ENCODE results near the gene NDUFB2.
"Not testable (repeated sequence)": the region's sequence is repeated elsewhere in the genome, so short reads cannot be mapped to it uniquely, and the experiment has no call there.

NDUFB2 gene

DNA sequence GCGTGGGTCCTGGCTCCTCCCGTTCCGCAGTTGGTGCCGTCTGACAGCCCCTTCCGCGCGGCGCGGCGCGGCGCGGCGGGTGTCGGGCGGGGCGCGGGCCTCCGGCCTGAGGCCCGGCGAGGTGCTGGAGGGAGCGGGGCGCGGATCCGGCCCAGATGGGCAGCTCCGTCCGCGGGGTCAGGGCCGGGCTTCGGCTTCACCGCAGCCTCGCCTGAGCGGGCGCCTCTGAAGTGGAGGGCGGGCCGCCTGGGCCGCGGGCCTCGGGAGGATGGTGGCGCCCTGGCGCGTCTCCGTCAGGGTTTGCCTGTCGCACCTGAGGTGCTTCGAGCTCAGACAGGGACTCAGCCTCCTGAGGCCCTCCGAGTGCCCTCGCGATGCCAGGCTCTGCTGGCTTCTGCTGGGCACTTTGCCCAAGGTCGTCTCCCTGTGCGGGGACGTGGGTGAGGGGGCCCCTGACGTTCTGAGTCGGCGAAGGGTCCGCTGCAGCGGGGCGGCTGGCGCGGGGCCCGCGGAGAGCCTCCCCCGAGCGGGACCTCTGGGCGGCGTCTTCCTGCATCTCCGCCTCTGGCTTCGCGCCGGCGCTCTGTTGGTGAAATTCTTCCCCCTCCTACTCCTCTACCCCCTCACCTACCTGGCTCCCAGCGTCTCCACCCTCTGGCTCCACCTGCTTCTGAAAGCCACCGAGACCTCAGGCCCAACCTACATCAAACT, 23.3 kb upstream of the NDUFB2 start:
- peak; percentile 32 to 46 for DNase-seq

DNA sequence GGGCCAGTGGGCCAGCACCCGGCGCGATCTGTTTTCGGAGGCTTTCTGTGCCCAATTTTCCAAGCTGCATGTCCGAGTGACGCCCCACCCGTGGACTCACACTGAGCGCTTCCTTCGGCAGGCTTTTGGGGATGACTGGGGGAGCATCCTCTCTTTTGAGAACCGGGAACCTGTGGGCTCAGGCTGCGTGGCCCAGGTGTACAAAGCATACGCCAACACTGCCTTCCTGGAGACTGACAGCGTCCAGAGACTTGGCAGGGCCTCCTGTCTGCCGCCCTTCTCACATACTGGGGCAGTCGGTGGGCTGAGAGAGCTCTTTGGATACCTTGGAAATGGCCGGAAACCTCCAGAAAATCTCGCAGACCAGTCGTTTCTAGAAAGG, 22.7 kb upstream of the NDUFB2 start:
- no peak for DNase-seq

DNA sequence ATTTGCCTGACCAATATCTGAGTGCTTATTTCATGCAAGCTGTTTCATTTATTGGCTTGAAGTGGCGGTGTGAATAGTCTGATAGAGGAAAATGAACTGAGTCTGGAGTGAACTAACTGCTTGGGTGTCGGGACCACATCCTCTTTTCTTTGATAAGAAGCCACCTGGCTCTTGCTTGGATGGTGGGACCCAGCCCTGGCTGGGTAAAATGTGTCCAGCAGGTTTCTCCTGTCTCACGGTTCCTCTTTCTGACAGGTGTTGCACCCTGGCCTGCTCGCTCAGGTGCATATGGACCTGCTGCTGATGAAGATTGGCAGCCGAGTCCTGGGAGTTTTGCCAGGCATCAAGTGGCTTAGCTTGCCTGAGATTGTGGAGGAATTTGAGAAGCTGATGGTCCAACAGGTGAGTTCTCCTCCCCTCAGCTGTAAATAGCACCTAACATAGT, 22.1 kb upstream of the NDUFB2 start:
- DNase-seq: no peak

DNA sequence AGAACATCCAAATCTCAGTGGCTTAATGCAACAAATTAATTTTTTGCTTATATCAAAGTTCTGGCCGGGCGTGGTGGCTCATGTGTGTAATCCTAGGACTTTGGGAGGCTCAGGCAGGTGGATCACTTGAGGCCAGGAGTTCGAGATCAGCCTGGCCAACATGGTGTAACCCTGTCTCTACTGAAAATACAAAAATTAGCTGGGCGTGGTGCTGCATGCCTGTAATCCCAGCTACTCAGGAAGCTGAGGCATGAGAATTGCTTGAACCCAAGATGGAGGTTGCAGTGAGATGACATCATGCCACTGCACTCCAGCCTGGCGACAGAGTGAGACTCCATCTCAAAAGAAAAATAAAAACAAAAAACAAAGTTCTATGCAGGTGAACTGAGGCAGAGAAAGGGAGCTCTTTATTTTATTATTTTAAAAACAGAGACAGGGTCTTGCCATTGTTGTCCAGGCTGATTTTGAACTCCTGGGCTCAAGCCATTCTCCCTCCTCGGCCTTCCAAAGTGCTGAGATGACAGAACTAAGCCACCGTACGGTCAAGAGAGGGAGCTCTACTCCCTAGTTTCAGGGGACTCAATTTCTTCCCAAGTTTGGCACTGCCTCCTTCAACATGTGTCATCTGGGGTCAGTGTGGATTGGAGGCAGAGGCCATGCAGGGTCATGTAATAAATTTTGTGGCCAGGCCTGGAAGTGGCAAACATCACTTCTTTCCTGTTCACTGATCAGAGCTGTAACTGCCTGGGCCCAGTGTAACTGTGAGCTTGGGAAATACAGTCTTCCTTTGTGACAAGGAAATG, 21.4 kb upstream of the NDUFB2 start:
- no peak for DNase-seq

GRCh38 chr7:140675726-140676125, 20.8 kb upstream of the NDUFB2 start:
- DNase-seq: no peak

- no peak for DNase-seq
Measured at GRCh38 chr7:140676306-140676705, 20.2 kb upstream of the NDUFB2 start.

DNA sequence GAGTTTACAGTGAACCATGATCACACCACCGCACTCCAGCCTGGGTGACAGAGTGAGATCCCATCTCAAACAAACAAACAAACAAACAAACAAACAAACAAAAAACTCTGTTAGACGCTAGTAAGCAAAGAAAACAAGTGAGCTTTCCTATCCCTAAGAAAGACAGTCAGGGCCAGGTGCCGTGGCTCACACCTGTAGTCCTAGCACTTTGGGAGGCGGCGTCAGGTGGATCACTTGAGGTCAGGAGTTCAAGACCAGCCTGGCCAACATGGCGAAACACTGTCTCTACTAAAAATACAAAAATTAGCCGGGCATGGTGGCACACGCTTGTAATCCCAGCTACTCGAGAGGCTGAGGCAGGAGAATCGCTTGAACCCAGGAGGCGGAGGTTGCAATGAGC, 19.6 kb upstream of the NDUFB2 start:
- not testable (repeated sequence) for DNase-seq

DNA sequence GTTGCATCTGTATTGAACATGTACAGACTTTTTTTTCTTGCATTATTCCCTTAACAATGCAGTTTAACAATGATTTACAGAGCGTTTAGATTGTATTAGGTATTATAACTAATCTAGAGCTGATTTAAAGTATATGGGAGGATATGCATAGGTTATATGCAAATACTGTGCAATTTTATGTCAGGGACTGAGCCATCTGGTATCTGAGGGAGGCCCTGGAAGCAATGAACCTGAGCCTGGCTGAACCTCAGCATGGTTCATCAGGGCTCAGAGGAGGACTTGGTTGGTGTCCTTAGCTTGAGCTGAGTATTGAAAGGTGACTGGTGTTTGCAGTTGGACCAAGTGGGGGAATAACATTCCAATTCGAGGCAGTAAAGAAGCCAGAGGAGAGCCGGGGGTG, 19.0 kb upstream of the NDUFB2 start:
- DNase-seq: no peak

- DNase-seq: no peak
Measured at GRCh38 chr7:140678081-140678815, 18.3 kb upstream of the NDUFB2 start.

GRCh38 chr7:140678816-140679130, 17.7 kb upstream of the NDUFB2 start:
- no peak for DNase-seq

GRCh38 chr7:140679186-140679585, 17.3 kb upstream of the NDUFB2 start:
- no peak for DNase-seq

DNA sequence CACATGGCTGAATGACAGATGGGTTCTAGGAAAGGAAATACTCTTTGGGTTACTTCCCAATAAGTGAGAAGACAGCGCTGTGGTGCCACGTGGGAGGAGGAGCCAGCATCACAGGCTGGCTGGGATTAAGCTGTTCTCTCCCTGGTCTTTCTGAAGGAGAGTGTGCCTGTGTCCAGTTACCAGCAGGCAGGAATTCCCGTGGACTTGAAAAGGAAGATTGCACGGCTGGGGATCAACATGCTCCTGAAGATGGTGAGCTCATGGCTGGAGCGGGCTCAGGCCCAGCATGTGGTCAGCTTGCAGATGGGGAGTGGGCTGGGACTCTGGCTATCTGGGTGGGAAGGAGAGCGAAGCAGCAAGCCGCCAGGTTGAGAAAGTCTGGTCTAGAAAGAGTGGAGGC, 15.6 kb upstream of the NDUFB2 start:
- no peak for DNase-seq

DNA sequence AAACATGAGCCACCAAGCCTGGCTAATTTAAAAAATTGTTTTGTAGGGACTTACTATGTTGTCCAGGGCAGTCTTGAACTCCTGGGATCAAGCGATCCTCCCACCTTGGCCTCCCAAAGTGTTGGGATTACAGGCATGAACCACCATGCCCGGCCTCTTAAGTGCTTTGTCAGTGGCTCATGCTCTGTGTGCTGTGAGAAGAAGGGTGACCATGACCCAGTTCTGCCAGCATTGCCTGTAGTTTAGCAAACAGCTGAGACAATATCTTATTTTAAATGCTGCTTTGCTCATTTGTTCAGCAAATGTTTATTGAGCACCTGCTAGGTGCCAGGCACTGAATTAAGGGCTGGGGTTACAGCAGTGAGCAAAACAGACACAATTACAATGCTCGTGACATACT, 14.7 kb upstream of the NDUFB2 start:
- DNase-seq: no peak

GRCh38 chr7:140683657-140684056, 12.9 kb upstream of the NDUFB2 start:
- no peak for DNase-seq

GRCh38 chr7:140684066-140684950, 12.2 kb upstream of the NDUFB2 start:
- no peak for DNase-seq

GRCh38 chr7:140685407-140686087, 11.0 kb upstream of the NDUFB2 start:
- no peak for DNase-seq

DNA sequence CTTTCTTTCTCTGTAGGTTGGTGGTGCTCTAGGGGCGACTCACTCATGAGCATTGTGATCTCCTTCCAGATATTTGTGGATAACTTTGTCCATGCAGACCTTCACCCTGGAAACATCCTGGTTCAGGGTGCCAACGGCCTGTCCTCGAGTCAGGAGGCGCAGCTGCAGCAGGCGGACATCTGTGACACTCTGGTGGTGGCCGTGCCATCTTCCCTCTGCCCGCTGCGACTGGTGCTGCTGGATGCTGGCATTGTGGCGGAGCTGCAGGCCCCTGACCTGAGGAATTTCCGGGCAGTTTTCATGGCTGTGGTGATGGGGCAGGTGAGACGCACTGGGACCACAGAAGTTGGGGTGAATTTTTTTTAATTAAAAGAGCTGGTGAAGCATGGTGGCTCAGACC, 9.6 kb upstream of the NDUFB2 start:
- no peak for DNase-seq

DNA sequence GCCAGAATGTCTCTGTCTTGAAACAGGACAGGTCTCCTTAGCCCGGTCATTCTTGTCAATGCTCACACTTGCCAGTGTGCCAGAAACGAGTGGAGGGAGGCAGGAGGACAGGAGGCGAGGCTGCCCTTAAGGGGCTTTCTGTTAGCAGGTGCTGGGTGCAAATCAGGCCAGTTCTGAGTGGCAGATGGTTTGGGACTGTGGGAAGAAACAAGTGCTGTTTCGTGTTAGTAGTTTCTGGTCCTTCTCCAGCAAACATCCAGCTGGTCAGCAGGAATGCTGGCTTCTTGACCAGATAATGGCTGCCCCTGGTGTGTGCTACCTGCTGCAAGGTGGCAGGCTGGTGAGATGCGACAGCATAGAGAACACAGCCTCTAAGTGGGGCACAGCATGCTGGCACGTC, 8.2 kb upstream of the NDUFB2 start:
- DNase-seq: no peak

- no peak for DNase-seq
Measured at GRCh38 chr7:140689199-140690152, 7.0 kb upstream of the NDUFB2 start.

- no peak for DNase-seq
Measured at GRCh38 chr7:140691376-140692045, 5.0 kb upstream of the NDUFB2 start.
